ENCODE data around the gene CRTAP. TPM values are rescaled to one million over a fixed set of nuclear protein-coding genes. Genes with fewer than 3 reads are reported as not detected.
"Not testable (repeated sequence)": the region's sequence is repeated elsewhere in the genome, so short reads cannot be mapped to it uniquely, and the experiment has no call there.

The CRTAP gene
- total and polyA plus RNA-seq, 2 experiments from 2014 or later, result 71.9 to 210 TPM

GRCh38 chr3:33105341-33105948 lies 8.4 kb upstream of the CRTAP start (continued):
- TF ChIP-seq REST (IDR thresholded peaks at IDR 0.05; ENCODE audit: unreplicated experiment), result no peak

- not testable (repeated sequence) for H3K27ac Mint-ChIP-seq; H3K27ac ChIP-seq (ENCODE audit: low read depth)
These were observed 7.0 kb upstream of the CRTAP start for GRCh38 chr3:33106854-33107253.

GRCh38 chr3:33111581-33111980 lies 2.2 kb upstream of the CRTAP start:
- Histone ChIP-seq H3K27me3 (ENCODE audit: insufficient read depth) (peaks cover 5% of the 10 kb centered on the region; the same call in 1 of the 2 replicates), H3K36me3 (ENCODE audit: insufficient read depth) (no peaks in the 10 kb centered on the region), H3K4me1 (ENCODE audit: insufficient read depth) (peaks cover 15% of the 10 kb centered on the region), H3K9me2 (ENCODE audit: insufficient read depth) (no peaks in the 10 kb centered on the region; the same call in 1 of the 2 replicates), H4K20me1 (replicated peaks; ENCODE audit: insufficient read depth) (no peaks in the 10 kb centered on the region; the same call in 1 of the 2 replicates), H3K27ac (ENCODE audit: low read depth) (no peak overlapping the region), H3K79me2 (replicated peaks; ENCODE audit: insufficient read depth) (peaks cover 17% of the 10 kb centered on the region; the same call in 1 of the 2 replicates), H3K4me3 (no peak overlapping the region), H2AFZ (no peak overlapping the region), H3K4me2 (no peak overlapping the region), H3F3A (replicated peaks; ENCODE audit: low read depth) (peaks cover 8% of the 10 kb centered on the region; the same call in 1 of the 2 replicates)
- no peaks in the 10 kb centered on the region for H3K36me3 Mint-ChIP-seq (ENCODE audit: low read depth)
- H3K4me3 Mint-ChIP-seq, result no peak overlapping the region
- peaks cover 5% of the 10 kb centered on the region; the same call in 2 of the 3 replicates for H3K9me3 Mint-ChIP-seq
- no peak for ATAC-seq
- H3K27me3 Mint-ChIP-seq (ENCODE audit: insufficient read depth, low read depth, poor library complexity), result peaks cover 3% of the 10 kb centered on the region
- H3K4me1 Mint-ChIP-seq, result peaks cover 14% of the 10 kb centered on the region
- DNase-seq (ENCODE audit: low spot score), result no peak
- no peak overlapping the region for H3K27ac Mint-ChIP-seq
- TF ChIP-seq EZH2 (IDR thresholded peaks at IDR 0.05; ENCODE audit: low read depth, unreplicated experiment) (no peak), JUNB (IDR thresholded peaks at IDR 0.05; ENCODE audit: unreplicated experiment) (no peak), ZNF462 (CRISPR knock-in tag; IDR thresholded peaks at IDR 0.05) (no peak), EZH2phosphoT487 (IDR thresholded peaks at IDR 0.05; ENCODE audit: unreplicated experiment) (no peak), CREB1 (CRISPR knock-in tag; IDR thresholded peaks at IDR 0.05; ENCODE audit: low read depth) (no peak), ZNF331 (CRISPR knock-in tag; IDR thresholded peaks at IDR 0.05; ENCODE audit: low read depth) (no peak), STAT1 (IDR thresholded peaks at IDR 0.05; ENCODE audit: unreplicated experiment) (no peak)

More at GRCh38 chr3:33106854-33107253, 7.0 kb upstream of the CRTAP start:
- not testable (repeated sequence) for H3K36me3 Mint-ChIP-seq (ENCODE audit: low read depth); H3K9me2 ChIP-seq (ENCODE audit: insufficient read depth); H4K20me1 ChIP-seq (replicated peaks; ENCODE audit: insufficient read depth); H3K4me2 ChIP-seq; ATAC-seq; H3K27me3 ChIP-seq (ENCODE audit: insufficient read depth); H3K4me3 Mint-ChIP-seq; H3K9me3 Mint-ChIP-seq; DNase-seq (ENCODE audit: low spot score); H3K4me3 ChIP-seq; H3K79me2 ChIP-seq (replicated peaks; ENCODE audit: insufficient read depth); H3K27me3 Mint-ChIP-seq (ENCODE audit: insufficient read depth, low read depth, poor library complexity); H3K4me1 Mint-ChIP-seq; H3K36me3 ChIP-seq (ENCODE audit: insufficient read depth); H3K4me1 ChIP-seq (ENCODE audit: insufficient read depth); H2AFZ ChIP-seq; H3F3A ChIP-seq (replicated peaks; ENCODE audit: low read depth)
